Hepatocyte (in vitro differentiated cells): Measurements from ENCODE around the gene CFAP70.

Experiments used
- CTCF ChIP-seq: fragments of 200-600 bp; sonication (generic); IDR thresholded peaks from 2 replicates; pipeline ENCODE4 v1.5.1; 2016; ENCODE audit warnings: antibody characterized with exemption, mild to moderate bottlenecking; ENCODE audit not compliant: poor library complexity
- EZH2 ChIP-seq: fragments of 200-600 bp; sonication (generic); IDR thresholded peaks from 2 replicates; pipeline ENCODE4 v1.6.1; 2016; ENCODE audit warnings: antibody characterized with exemption, mild to moderate bottlenecking, borderline replicate concordance
- EZH2phosphoT487 ChIP-seq: fragments of 200-600 bp; sonication (generic); IDR thresholded peaks from one replicate; pipeline ENCODE4 v1.6.1; 2018; ENCODE audit warnings: antibody characterized with exemption, mild to moderate bottlenecking, low read depth, moderate library complexity; ENCODE audit not compliant: unreplicated experiment, severe bottlenecking

GRCh38 chr10:73408061-73408460, 49.4 kb upstream of the CFAP70 start:
- TF ChIP-seq CTCF, result no peak
- no peak for TF ChIP-seq EZH2
- no peak for TF ChIP-seq EZH2phosphoT487
